HUES6 (cell line): Measurements from ENCODE around the gene ELMO3.

Experiments
- H3K27ac ChIP-seq: 2 replicates; pipeline ENCODE4 v1.7.0; 2013; ENCODE audit warnings: low read depth, mild to moderate bottlenecking, low read length, inconsistent platforms
- H3K27me3 ChIP-seq: 2 replicates; pipeline ENCODE4 v1.6.1; 2013; ENCODE audit warnings: low read length; ENCODE audit not compliant: control insufficient read depth, insufficient read depth
- H3K36me3 ChIP-seq: 2 replicates; pipeline ENCODE4 v1.6.1; 2013; ENCODE audit warnings: low read length; ENCODE audit not compliant: control insufficient read depth, insufficient read depth
- H3K4me1 ChIP-seq: 2 replicates; pipeline ENCODE4 v1.6.1; 2013; ENCODE audit warnings: low read length; ENCODE audit not compliant: control insufficient read depth, insufficient read depth
- H3K4me3 ChIP-seq: 2 replicates; pipeline ENCODE4 v1.5.1; 2013; ENCODE audit warnings: low read depth, low read length
- H3K9ac ChIP-seq: one replicate; pipeline ENCODE4 v1.6.1; 2013; ENCODE audit warnings: mild to moderate bottlenecking, low read length
- H3K9me3 ChIP-seq: 2 replicates; pipeline ENCODE4 v1.6.1; 2013; ENCODE audit warnings: low read depth, low read length; ENCODE audit not compliant: control insufficient read depth, insufficient read depth

The ELMO3 gene

GRCh38 chr16:67247192-67248072 is 48.5 kb downstream of the ELMO3 start, which contains the start of gene FHOD1:
TSS of gene FHOD1 (minus strand) at chr16:67247481. CDS start at chr16:67247410, 71 bp downstream.
- peak within 1 kb of the TSS; percentile 90 for H3K27ac ChIP-seq
- H3K9me3 ChIP-seq, result no peaks in the 10 kb centered on the region
- peaks cover 32% of the 10 kb centered on the region for H3K27me3 ChIP-seq
- H3K36me3 ChIP-seq, result no peaks in the 10 kb centered on the region
- peaks cover 39% of the 10 kb centered on the region for H3K4me1 ChIP-seq
- peak within 1 kb of the TSS; percentile 89 for H3K4me3 ChIP-seq
- H3K9ac ChIP-seq, result peak within 1 kb of the TSS; percentile 78

- Histone ChIP-seq H3K4me1 (peaks cover 38% of the 10 kb centered on the region), H3K4me3 (peak overlapping the region; percentile 65), H3K36me3 (no peaks in the 10 kb centered on the region), H3K9ac (peak overlapping the region; percentile 0), H3K9me3 (no peaks in the 10 kb centered on the region), H3K27ac (no peak overlapping the region), H3K27me3 (peaks cover 32% of the 10 kb centered on the region)
Observed at GRCh38 chr16:67248073-67248400, 49.1 kb downstream of the ELMO3 start.

GRCh38 chr16:67248401-67249177 is 49.7 kb downstream of the ELMO3 start, which contains the start of gene SLC9A5:
TSS of gene SLC9A5 (plus strand) at chr16:67248979. CDS start at chr16:67249015, 36 bp downstream.
- H3K4me3 ChIP-seq, result peak within 1 kb of the TSS; percentile 65
- H3K4me1 ChIP-seq, result peaks cover 38% of the 10 kb centered on the region
- no peaks in the 10 kb centered on the region for H3K9me3 ChIP-seq
- no peak within 1 kb of the TSS for H3K27ac ChIP-seq
- H3K36me3 ChIP-seq, result no peaks in the 10 kb centered on the region
- H3K27me3 ChIP-seq, result peaks cover 32% of the 10 kb centered on the region
- peak within 1 kb of the TSS; percentile 59 for H3K9ac ChIP-seq

GRCh38 chr16:67249178-67250044 is 50.5 kb downstream of the ELMO3 start:
- peak overlapping the region; percentile 59 for H3K9ac ChIP-seq
- no peak overlapping the region for H3K27ac ChIP-seq
- H3K36me3 ChIP-seq, result no peaks in the 10 kb centered on the region
- no peaks in the 10 kb centered on the region for H3K9me3 ChIP-seq
- peaks cover 32% of the 10 kb centered on the region for H3K27me3 ChIP-seq
- H3K4me1 ChIP-seq, result peaks cover 31% of the 10 kb centered on the region
- H3K4me3 ChIP-seq, result peak overlapping the region; percentile 65

DNA sequence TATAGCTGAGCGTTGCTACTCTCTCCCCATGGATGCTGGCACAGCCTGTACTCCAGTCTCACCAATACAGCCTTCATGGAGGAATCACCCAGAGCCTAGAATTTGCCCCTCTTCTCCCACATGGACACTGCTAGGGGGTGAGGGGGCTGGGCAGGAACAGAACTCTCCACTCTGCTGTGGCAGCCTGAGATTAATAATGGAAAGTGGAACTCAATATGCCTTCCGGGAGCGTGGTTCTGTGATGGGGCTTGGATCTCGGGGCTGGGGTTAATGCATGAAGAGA is 51.1 kb downstream of the ELMO3 start:
- Histone ChIP-seq H3K4me1 (peaks cover 25% of the 10 kb centered on the region), H3K9me3 (no peaks in the 10 kb centered on the region), H3K9ac (no peak overlapping the region), H3K4me3 (no peak overlapping the region), H3K36me3 (0 out of 2 replicates have a peak, but pooled peaks cover under 1% of the 10 kb centered on the region), H3K27ac (no peak overlapping the region), H3K27me3 (peaks cover 32% of the 10 kb centered on the region)

- 0 out of 2 replicates have a peak, but pooled peaks cover 7% of the 10 kb centered on the region for H3K36me3 ChIP-seq
- no peak overlapping the region for H3K4me3 ChIP-seq
- no peaks in the 10 kb centered on the region for H3K9me3 ChIP-seq
- H3K9ac ChIP-seq, result no peak overlapping the region
- H3K27ac ChIP-seq, result no peak overlapping the region
- H3K27me3 ChIP-seq, result peaks cover 30% of the 10 kb centered on the region
- peaks cover 13% of the 10 kb centered on the region for H3K4me1 ChIP-seq
Observed at GRCh38 chr16:67252609-67253497, 53.9 kb downstream of the ELMO3 start.
